Limb (tissue), 2 donors: ENCODE results near the gene SNAP91.
"Not testable (repeated sequence)": the region's sequence is repeated elsewhere in the genome, so short reads cannot be mapped to it uniquely, and the experiment has no call there.

ENCODE experiments used
- DNase-seq, 2 donors: peaks; one replicate each; pipeline ENCODE4 v3.0.0-alpha.2; 2016; ENCODE audit errors: extremely low spot score in 2 of 2

SNAP91 gene

DNA sequence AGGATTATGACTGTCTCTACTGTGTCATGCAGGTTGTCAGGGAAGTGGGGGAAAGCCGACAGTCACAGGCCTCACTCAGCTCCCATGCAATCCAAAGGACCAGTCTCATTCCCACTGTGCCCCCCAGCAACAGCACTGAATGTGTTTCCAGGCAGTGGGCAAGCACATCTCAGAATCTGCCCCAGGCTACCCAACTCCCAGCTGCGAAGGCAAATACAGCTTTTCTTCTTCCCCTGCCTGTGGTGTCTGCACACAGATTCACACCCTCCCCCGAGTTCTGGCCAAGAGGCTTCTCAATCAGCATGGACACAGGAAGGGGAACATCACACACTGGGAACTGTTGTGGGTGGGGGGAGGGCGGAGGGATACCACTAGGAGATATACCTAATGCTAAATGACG is 75.3 kb downstream of the SNAP91 start:
- DNase-seq: no peak

DNA sequence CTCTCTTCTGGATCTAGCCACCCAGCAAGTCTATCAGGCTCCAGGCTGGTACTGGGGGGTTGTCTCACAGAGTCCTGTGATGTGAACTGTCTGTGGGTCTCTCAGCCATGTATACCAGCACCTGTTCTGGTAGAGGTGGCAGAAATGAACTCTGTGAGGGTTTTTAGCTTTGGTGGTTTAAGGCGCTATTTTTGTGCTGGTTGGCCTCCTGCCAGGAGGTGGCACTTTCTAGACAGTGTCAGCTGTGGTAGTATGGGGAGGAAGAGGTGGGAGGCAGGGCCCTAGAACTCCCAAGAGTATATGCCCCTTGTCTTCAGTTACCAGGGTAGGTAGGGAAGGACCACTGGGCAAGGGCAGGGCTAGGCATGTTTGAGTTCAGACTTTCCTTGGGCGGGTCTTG is 75.8 kb downstream of the SNAP91 start:
- DNase-seq: no peak

DNA sequence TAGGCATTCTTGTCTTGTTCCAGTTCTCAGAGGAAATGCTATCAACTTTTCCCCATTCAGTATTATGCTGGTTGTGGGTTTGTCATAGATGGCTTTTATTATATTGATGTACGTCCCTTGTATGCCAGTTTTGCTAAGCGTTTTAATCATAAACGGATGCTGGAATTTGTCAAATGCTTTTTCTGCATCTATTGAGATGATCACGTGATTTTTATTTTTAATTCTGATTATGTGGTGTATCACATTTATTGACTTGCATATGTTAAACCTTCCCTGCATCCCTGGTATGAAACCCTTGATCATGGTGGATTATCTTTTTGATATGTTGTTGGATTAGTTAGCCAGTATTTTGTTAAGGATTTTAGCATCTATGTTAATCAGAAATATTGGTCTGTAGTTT is 79.0 kb downstream of the SNAP91 start:
- not testable (repeated sequence) for DNase-seq

DNA sequence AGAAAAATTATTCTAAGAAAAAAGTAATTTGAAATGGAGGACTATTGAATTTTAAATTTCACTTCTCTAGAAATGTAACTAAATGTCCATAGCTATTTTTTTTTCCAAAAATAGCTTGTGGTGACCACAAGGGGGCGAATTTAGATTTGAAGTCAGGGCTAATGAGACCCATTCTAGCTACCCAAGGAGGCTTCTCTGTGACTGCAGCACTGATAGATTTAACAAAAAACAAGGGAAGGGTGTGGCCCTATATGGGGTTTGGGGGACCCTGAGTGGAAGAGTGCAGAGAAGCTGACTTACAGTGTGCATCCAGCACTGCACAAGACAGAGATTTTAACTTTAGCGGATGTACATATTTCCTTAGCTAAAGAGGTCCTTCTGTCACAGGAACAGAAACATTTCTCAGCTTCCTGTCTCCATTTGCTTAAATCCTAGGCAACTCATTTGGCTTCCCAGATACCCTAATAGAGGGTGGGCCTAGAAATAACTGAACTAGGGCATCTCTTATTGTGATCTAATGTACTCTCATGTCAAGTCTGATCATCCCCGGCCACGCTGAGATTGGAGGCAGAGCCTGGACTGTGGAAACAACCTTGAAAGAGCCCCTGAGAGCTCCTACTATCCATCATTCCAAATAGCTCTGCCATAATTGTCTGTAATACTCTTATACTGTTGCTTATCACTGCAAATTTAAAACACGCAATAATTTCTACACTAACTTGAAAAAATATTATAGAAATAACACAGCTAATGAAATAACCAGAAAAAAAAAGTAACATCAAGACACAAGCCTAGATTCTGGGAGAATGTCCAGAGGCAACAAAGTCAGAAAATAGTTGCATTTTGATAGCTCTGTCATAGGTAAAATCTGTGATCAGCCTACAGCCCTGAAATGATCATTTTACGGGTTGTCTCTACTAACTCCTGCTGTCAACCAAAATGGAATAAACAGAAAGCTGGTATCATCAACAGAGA is 93.6 kb downstream of the SNAP91 start:
- DNase-seq: peak in 1 of 2 donors; percentile 55

DNA sequence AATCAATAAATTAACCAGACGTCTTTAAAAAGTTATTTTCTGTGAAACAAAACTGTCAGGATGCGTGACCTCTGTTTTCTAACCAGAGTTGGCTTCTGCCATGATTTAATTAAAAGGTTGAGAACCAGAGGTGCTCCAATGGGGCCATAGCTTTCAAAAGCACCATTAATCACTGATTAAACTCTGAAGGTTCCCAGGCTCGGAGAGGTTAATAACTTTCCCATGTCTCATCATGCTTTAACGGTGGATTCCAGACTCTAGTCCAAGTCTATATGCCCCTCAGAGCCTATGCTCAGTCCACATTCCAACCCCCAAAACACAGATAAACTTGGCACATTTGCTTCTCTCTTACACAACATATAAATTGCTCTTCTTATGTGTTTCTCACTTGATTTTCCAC is 95.5 kb downstream of the SNAP91 start:
- no peak for DNase-seq

DNA sequence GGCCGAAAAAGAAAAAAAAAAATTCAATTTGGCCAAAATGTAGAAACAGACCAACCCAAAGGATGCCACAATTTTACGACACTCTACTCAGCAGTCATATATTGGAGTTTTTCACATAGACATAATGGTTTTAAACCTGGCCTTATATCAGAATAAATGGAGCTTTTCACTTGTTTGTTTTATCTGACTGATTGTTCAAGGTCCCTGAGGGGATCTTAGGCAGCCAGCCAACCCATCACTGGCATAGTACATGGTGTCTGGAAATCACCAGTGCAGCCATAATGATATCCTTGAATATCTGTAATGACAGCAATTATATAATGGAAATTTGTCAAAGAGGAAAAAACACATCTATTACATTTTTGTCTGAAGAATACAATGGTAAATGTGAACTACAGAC is 99.7 kb downstream of the SNAP91 start:
- DNase-seq: peak in 1 of 2 donors; percentile 38

DNA sequence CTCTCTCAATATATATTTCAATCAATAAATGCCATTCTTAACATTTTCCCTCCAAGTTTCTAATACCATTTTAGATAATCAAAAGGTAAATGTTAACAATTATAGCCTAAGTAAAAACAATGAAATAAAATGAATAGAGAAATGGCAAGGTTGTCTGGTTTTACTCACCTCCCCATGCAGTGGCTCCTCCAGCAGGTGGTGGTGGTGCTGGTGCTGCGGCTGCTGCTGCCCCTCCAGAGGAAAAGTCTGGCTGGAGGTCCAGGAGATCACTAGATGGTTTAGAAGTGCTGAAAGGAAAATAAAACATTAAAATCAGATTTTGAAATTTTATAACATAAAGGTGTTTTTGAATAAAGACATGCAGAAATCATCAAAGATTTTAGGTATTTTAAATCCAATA is 103.4 kb downstream of the SNAP91 start:
- DNase-seq: no peak

DNA sequence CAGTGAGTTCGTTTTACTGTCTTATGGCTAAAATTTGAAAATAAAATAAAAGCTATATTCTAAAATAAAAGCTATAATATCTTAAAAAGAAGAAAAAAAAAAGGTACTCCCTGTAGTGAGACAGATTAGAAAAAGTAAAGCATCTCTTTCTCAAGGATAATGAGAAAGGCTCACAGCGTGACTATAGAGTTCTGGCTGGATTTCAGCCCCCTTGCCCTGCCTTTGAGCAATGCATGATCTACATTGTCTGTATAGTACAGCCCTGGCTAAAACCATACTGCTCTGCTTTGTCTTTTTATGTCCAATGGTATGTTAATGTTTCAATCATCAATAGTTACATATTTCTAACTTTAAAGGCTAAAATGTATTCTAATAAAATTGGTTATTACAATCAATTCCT is 105.3 kb downstream of the SNAP91 start:
- no peak for DNase-seq

DNA sequence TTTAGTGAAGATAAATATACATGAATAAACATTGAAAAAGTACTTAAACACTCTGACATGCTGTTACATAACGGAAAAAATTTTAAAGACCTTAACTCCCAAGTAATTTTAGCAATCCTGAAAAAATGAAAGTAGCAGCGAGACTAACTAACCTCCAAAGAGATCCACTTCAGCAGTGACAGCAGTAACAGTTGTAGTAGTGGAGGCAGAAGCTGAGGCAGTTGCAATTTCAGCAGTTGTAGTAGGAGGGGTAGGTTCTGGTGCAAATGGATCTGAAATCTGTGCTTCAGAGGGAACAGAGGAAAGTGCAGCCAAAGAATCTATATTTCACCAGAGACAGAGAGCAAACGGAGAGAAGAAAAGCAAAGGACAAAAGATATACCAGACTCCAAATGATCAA is 107.8 kb downstream of the SNAP91 start:
- DNase-seq: no peak

DNA sequence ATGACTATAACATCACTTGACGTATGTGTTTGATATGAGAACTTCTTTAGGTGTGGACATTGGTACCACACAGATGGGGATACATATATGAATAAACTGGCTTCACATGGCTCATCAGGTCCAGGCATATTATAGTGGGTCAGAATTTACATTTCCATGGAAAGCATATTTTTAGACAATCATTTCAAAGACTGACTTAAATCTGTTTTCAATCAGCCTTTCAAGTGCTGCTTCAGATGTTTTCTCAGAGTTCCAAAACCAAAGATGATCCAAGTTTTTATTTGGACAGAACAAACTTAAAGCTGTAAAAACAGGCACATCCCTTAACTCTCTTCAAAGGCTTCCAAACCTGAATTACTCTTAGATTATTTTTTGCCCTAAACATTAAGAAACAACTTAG is 108.4 kb downstream of the SNAP91 start:
- no peak for DNase-seq

DNA sequence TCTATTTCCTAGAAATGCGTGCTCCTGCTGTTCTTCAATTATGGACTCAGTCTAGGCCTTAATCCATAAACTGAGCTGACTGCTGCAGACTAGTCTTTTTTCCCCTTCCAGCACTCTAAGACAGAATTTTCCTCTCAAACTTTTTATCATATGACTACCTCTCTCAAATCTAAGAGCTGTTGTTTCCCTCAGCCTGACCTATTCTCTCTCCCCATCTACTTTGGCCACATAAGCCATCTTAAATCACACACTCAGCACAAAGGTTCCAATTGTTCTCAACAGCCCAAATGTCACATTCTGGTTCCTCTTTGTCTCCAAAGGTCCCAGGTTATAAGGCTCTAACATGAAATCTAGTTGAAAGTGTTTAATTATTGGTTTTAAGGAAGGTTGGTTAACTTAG is 111.4 kb downstream of the SNAP91 start:
- no peak for DNase-seq

DNA sequence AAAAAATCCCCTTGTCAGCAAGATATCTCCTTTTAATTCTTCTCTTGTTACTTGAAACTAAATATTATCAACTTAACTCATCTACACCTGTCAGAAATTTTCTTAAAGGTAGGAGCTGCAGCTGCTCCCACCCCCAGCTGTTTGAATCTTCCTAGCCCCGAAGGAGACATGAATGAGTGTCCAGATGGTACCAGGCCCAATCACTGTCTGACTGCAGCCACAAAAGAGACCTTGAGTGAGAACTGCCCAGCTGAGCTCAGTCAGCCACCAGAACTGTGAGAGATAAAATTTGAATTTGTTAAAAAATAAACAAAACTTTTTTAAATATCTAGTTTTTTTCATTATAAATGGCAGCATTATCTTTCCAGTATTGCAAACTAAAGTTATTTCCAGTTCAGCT is 111.8 kb downstream of the SNAP91 start:
- no peak for DNase-seq

DNA sequence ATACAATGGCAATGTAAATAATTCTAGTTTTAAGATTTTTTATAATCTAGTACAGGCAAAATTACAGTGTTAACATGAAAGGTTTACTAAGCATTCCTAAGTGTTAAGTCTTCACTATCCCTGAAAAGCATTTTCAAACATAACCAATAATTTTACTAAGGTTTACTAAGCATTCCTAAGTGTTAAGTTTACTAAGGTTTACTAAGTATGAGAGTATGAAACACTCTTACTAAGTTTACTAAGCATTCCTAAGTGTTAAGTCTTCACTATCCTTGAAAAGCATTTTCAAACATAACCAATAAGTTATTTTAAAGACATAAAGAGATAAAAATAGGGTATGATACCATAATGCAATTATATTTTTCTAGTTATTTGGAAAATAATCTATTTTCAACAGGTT is 114.0 kb downstream of the SNAP91 start:
- no peak for DNase-seq

DNA sequence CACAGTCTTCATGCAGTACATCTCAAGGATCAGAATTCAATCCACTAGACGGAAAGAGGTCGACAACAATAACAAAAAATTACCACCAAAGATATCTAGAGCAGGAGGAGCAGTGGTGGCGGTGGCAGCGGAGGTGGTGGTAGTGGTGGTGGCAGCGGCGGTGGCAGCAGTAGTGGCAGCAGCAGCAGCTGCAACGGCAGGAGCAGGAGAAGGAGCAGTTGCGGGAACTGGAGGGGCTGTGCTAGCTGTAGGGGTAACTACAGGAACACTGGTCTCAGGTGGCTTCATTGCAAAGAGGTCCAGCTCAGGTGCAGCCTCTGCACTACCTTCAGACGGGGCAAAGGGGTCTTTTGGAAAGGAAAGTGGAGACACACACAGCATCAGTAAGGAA is 115.5 kb downstream of the SNAP91 start:
- DNase-seq: no peak

DNA sequence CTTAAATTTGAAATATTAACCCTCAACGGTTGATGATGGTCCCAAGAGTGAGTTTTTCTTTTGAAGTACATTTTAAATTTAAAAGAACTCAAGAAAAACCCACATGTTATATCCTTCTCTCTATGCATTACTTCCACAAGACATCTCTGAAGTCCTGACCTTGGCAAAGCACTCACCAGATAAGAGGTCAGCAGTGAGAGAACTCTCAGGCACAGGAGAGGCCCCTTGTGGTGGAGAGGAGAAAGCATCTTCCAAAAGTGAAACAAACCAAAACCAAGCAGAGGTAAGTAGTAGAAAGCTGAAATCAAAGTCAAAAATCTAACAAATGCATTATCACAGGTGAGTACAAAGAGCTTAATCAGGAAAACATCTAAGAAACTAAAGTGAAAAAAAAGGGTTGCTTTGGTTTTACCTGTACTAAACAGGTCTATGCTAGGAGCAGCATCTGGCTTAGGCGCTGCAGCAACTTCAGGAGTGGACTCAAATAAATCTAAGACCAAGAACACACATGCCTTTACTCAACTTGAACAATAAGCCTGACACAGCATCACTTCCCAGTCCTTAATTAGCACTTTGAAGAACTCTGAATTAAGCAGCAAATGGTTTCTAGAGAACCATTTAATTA is 116.0 kb downstream of the SNAP91 start:
- no peak for DNase-seq

DNA sequence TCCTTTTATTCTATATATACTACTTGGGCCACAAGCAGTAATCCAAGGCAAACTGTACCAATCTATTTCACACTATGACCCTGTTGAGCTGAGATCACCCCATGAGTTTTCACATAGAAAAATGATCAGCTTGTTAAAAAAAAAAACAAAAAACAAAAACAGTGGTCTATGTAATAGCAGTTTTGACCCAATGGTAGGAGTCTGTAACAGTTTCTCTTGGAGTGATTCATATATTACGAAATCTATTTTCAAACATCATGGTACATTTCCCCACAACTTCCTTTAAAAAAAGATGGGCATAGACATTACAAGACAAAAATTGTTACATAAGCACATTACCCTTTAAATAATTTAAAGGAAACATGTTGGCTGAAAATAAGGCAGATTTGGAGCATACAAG is 118.5 kb downstream of the SNAP91 start:
- DNase-seq: no peak

DNA sequence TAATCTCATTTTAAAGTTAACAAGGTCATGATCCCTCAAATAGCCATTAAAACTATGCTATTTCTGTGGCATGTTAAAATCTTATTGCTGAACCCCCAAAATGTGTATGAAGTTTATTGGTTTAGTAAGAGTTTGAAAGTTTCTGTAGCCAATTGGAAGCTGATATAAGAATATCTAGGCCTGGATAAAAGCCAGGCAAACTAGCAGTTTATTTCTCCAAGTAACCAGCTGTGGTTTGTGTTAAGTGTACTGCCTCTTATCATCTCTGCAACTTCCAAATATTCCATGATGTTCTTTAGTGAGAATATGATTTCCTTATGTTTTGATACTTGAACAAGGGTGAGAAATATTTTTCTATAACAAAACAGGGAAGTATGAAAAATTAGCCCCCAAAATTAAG is 119.8 kb downstream of the SNAP91 start:
- DNase-seq: no peak

DNA sequence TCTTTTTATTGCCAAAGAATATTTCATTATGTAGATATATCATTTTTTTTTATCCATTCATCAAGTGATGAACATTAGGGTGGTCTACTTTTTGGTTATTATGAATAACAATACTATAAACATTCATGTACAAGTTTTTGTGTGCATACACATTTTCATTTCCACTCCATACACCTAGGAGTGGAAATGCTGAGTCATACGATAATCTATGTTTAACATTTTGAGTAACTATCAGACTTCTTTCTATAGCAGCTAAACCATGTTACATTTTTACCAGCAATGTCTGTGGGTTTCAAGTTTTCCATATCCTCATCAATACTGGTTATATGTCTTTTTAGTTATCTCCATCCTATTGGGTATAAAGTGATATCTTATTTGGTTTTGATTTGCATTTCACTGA is 130.8 kb downstream of the SNAP91 start:
- no peak for DNase-seq

DNA sequence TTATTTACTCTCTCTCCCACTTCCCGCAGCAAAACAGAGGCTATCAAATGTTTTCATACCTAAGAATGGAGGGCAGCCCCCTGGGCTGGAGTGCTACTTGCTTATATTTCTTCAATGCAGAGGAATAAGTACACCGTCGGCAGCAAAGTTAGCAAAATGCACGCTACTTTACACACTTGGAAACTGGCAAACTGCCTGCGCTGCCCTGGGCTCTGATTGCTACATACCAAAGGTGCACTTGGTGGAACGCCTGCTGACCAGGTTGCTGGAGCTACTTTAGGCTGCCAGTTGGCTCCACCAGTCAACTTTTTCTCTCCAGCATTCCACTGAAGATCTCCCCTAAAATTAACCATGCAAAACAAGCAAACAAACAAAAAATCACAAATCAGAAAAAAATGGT is 134.1 kb downstream of the SNAP91 start:
- no peak for DNase-seq

DNA sequence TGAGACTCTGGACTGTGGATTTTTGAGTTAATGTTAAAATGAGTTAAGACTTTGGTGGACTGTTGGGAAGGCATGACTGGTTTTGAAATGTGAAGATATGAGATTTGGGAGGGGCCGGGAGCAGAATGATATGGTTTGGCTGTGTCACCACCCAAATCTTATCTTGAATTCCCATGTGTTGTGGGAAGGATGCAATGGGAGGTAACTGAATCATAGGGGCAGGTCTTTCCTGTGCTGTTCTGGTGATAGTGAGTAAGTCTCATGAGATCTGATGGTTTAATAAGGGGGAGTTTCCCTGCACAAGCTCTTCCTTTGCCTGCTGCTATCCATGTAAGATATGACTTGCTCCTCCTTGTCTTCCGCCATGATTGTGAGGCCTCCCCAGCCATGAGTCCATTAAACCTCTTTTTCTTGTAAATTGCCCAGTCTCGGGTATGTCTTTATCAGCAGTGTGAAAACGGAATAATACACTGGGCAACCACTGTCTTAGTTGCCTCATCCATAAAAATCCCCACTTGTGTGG is 137.2 kb downstream of the SNAP91 start:
- DNase-seq: not testable (repeated sequence)

DNA sequence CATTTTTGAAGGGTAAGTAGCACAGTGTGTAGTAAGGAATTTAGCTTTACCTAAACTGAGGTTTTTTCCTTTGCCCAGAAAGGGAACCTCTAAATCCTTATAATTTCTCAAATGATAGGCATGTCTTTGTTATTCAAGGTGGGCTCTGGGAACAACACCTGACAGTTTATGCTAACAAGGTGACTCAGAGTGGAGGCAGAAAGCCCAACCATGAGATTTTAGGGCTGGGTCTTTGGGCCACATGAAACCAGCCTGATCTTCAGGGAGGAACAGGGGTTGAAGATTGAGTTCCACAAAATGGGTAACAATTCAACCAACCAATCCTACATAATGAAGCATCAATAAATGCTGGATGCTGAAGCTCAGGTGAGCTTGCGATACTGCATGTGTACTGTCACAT is 149.9 kb downstream of the SNAP91 start:
- DNase-seq: no peak

DNA sequence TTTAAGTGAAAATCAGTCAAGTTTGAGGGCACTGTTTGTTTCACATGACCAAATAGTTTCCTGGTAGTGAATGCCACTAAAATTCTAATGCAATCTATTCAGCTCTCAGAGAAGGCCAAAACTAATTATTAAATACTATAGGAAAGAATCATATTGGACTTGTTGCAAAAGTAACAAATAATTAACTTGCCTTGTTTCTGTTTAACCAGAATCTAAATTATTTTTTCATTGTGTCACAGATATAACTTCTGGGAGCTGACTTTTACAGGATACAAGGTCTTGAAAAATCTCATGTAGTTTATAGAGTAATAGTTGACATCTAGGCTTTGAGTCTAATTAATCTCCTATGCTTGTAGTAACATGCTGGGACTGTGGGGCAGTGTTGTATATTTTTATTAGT is 152.0 kb downstream of the SNAP91 start:
- DNase-seq: no peak

DNA sequence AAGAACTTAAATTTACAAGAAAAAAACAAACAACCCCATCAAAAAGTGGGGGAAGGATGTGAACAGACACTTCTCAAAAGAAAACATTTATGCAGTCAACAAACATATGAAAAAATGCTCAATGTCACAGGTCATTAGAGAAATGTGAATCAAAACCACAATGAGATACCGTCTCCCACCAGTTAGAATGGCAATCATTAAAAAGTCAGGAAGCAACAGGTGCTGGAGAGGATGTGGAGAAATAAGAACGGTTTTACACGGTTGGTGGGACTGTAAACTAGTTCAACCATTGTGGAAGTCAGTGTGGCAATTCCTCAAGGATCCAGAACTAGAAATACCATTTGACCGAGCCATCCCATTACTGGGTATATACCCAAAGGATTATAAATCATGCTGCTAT is 157.2 kb downstream of the SNAP91 start:
- not testable (repeated sequence) for DNase-seq
